Measurements from ENCODE around the gene HNRNPLL.
A peak's percentile ranks its signal among the peaks of the same experiment; 100 is the strongest.
"Not testable (repeated sequence)": the region's sequence is repeated elsewhere in the genome, so short reads cannot be mapped to it uniquely, and the experiment has no call there.

Gene HNRNPLL

GRCh38 chr2:38602732-38603401 is at the start of gene HNRNPLL:
TSS of gene HNRNPLL (minus strand) at chr2:38602928. CDS start at chr2:38602626, 302 bp downstream.
- Histone ChIP-seq H3K27ac (ENCODE audit: low read depth, low read length) (peak within 1 kb of the TSS; percentile 66), H3K36me3 (ENCODE audit: insufficient read depth, low read length) (no peaks in the 10 kb centered on the region), H3K4me3 (ENCODE audit: low read depth, low read length) (peak within 1 kb of the TSS; percentile 93), H3K4me1 (ENCODE audit: control insufficient read depth, insufficient read depth, low read length, unreplicated experiment) (peaks cover 25% of the 10 kb centered on the region), H2AFZ (ENCODE audit: low read length, unreplicated experiment) (peak within 1 kb of the TSS; percentile 97), H3K79me2 (ENCODE audit: control insufficient read depth, insufficient read depth, low read length, unreplicated experiment) (peaks cover 47% of the 10 kb centered on the region), H3K27me3 (ENCODE audit: insufficient read depth, low read length) (no peaks in the 10 kb centered on the region)

GRCh38 chr2:38650717-38651116 is 48.0 kb upstream of the HNRNPLL start:
- H3K27me3 ChIP-seq (ENCODE audit: insufficient read depth, low read length): no peaks in the 10 kb centered on the region
- H3K4me1 ChIP-seq (ENCODE audit: control insufficient read depth, insufficient read depth, low read length, unreplicated experiment): no peaks in the 10 kb centered on the region
- no peak overlapping the region for H3K27ac ChIP-seq (ENCODE audit: low read depth, low read length)
- no peaks in the 10 kb centered on the region for H3K79me2 ChIP-seq (ENCODE audit: control insufficient read depth, insufficient read depth, low read length, unreplicated experiment)
- no peak overlapping the region for H2AFZ ChIP-seq (ENCODE audit: low read length, unreplicated experiment)
- H3K4me3 ChIP-seq (ENCODE audit: low read depth, low read length): no peak overlapping the region
- no peaks in the 10 kb centered on the region for H3K36me3 ChIP-seq (ENCODE audit: insufficient read depth, low read length)

- no peaks in the 10 kb centered on the region for H3K27me3 ChIP-seq (ENCODE audit: insufficient read depth, low read length)
- no peaks in the 10 kb centered on the region for H3K4me1 ChIP-seq (ENCODE audit: control insufficient read depth, insufficient read depth, low read length, unreplicated experiment)
- H2AFZ ChIP-seq (ENCODE audit: low read length, unreplicated experiment): no peak overlapping the region
- no peak overlapping the region for H3K27ac ChIP-seq (ENCODE audit: low read depth, low read length)
- no peaks in the 10 kb centered on the region for H3K36me3 ChIP-seq (ENCODE audit: insufficient read depth, low read length)
- H3K4me3 ChIP-seq (ENCODE audit: low read depth, low read length): no peak overlapping the region
- no peaks in the 10 kb centered on the region for H3K79me2 ChIP-seq (ENCODE audit: control insufficient read depth, insufficient read depth, low read length, unreplicated experiment)
These were observed 47.3 kb upstream of the HNRNPLL start for GRCh38 chr2:38650012-38650411.

- H3K27ac ChIP-seq (ENCODE audit: low read depth, low read length): no peak overlapping the region
- H3K27me3 ChIP-seq (ENCODE audit: insufficient read depth, low read length): no peaks in the 10 kb centered on the region
- H3K79me2 ChIP-seq (ENCODE audit: control insufficient read depth, insufficient read depth, low read length, unreplicated experiment): no peaks in the 10 kb centered on the region
- no peaks in the 10 kb centered on the region for H3K36me3 ChIP-seq (ENCODE audit: insufficient read depth, low read length)
- no peaks in the 10 kb centered on the region for H3K4me1 ChIP-seq (ENCODE audit: control insufficient read depth, insufficient read depth, low read length, unreplicated experiment)
- H2AFZ ChIP-seq (ENCODE audit: low read length, unreplicated experiment): no peak overlapping the region
- H3K4me3 ChIP-seq (ENCODE audit: low read depth, low read length): no peak overlapping the region
These were observed 46.5 kb upstream of the HNRNPLL start for GRCh38 chr2:38649176-38649728.

- Histone ChIP-seq H3K36me3 (ENCODE audit: insufficient read depth, low read length) (no peaks in the 10 kb centered on the region), H3K4me1 (ENCODE audit: control insufficient read depth, insufficient read depth, low read length, unreplicated experiment) (no peaks in the 10 kb centered on the region), H3K27me3 (ENCODE audit: insufficient read depth, low read length) (no peaks in the 10 kb centered on the region), H3K4me3 (ENCODE audit: low read depth, low read length) (no peak overlapping the region), H3K79me2 (ENCODE audit: control insufficient read depth, insufficient read depth, low read length, unreplicated experiment) (no peaks in the 10 kb centered on the region), H3K27ac (ENCODE audit: low read depth, low read length) (no peak overlapping the region), H2AFZ (ENCODE audit: low read length, unreplicated experiment) (no peak overlapping the region)
These were observed 45.5 kb upstream of the HNRNPLL start for GRCh38 chr2:38648107-38648761.

- not testable (repeated sequence) for H2AFZ ChIP-seq (ENCODE audit: low read length, unreplicated experiment); H3K27ac ChIP-seq (ENCODE audit: low read depth, low read length); H3K4me3 ChIP-seq (ENCODE audit: low read depth, low read length)
These were observed 41.2 kb upstream of the HNRNPLL start for GRCh38 chr2:38643683-38644511.

GRCh38 chr2:38643021-38643671 is 40.4 kb upstream of the HNRNPLL start:
- no peaks in the 10 kb centered on the region for H3K36me3 ChIP-seq (ENCODE audit: insufficient read depth, low read length)
- no peak overlapping the region for H3K27ac ChIP-seq (ENCODE audit: low read depth, low read length)
- H3K79me2 ChIP-seq (ENCODE audit: control insufficient read depth, insufficient read depth, low read length, unreplicated experiment): no peaks in the 10 kb centered on the region
- H2AFZ ChIP-seq (ENCODE audit: low read length, unreplicated experiment): no peak overlapping the region
- no peaks in the 10 kb centered on the region for H3K4me1 ChIP-seq (ENCODE audit: control insufficient read depth, insufficient read depth, low read length, unreplicated experiment)
- H3K4me3 ChIP-seq (ENCODE audit: low read depth, low read length): no peak overlapping the region
- H3K27me3 ChIP-seq (ENCODE audit: insufficient read depth, low read length): no peaks in the 10 kb centered on the region

More at GRCh38 chr2:38643683-38644511, 41.2 kb upstream of the HNRNPLL start:
- H3K4me1 ChIP-seq (ENCODE audit: control insufficient read depth, insufficient read depth, low read length, unreplicated experiment); H3K79me2 ChIP-seq (ENCODE audit: control insufficient read depth, insufficient read depth, low read length, unreplicated experiment); H3K27me3 ChIP-seq (ENCODE audit: insufficient read depth, low read length); H3K36me3 ChIP-seq (ENCODE audit: insufficient read depth, low read length): not testable (repeated sequence)

GRCh38 chr2:38642373-38643017 is 39.8 kb upstream of the HNRNPLL start:
- H3K27me3 ChIP-seq (ENCODE audit: insufficient read depth, low read length); H3K27ac ChIP-seq (ENCODE audit: low read depth, low read length); H2AFZ ChIP-seq (ENCODE audit: low read length, unreplicated experiment): not testable (repeated sequence)

GRCh38 chr2:38636069-38636468 is 33.3 kb upstream of the HNRNPLL start:
- Histone ChIP-seq H2AFZ (ENCODE audit: low read length, unreplicated experiment) (no peak overlapping the region), H3K27me3 (ENCODE audit: insufficient read depth, low read length) (no peaks in the 10 kb centered on the region), H3K4me1 (ENCODE audit: control insufficient read depth, insufficient read depth, low read length, unreplicated experiment) (no peaks in the 10 kb centered on the region), H3K36me3 (ENCODE audit: insufficient read depth, low read length) (no peaks in the 10 kb centered on the region), H3K27ac (ENCODE audit: low read depth, low read length) (no peak overlapping the region), H3K79me2 (ENCODE audit: control insufficient read depth, insufficient read depth, low read length, unreplicated experiment) (no peaks in the 10 kb centered on the region), H3K4me3 (ENCODE audit: low read depth, low read length) (no peak overlapping the region)

More at GRCh38 chr2:38642373-38643017, 39.8 kb upstream of the HNRNPLL start:
- not testable (repeated sequence) for H3K36me3 ChIP-seq (ENCODE audit: insufficient read depth, low read length); H3K4me3 ChIP-seq (ENCODE audit: low read depth, low read length); H3K4me1 ChIP-seq (ENCODE audit: control insufficient read depth, insufficient read depth, low read length, unreplicated experiment); H3K79me2 ChIP-seq (ENCODE audit: control insufficient read depth, insufficient read depth, low read length, unreplicated experiment)

GRCh38 chr2:38635139-38635538 is 32.4 kb upstream of the HNRNPLL start:
- H2AFZ ChIP-seq (ENCODE audit: low read length, unreplicated experiment): no peak overlapping the region

More at GRCh38 chr2:38635139-38635538, 32.4 kb upstream of the HNRNPLL start:
- no peaks in the 10 kb centered on the region for H3K79me2 ChIP-seq (ENCODE audit: control insufficient read depth, insufficient read depth, low read length, unreplicated experiment)
- H3K27ac ChIP-seq (ENCODE audit: low read depth, low read length): no peak overlapping the region
- H3K4me1 ChIP-seq (ENCODE audit: control insufficient read depth, insufficient read depth, low read length, unreplicated experiment): no peaks in the 10 kb centered on the region
- no peak overlapping the region for H3K4me3 ChIP-seq (ENCODE audit: low read depth, low read length)
- no peaks in the 10 kb centered on the region for H3K36me3 ChIP-seq (ENCODE audit: insufficient read depth, low read length)
- H3K27me3 ChIP-seq (ENCODE audit: insufficient read depth, low read length): no peaks in the 10 kb centered on the region
